Upper lobe of right lung (tissue), 1 donor: ENCODE measurements around the gene LTBP2. TPM values are rescaled to one million over a fixed set of nuclear protein-coding genes. Genes with fewer than 3 reads are reported as not detected.
A peak's percentile ranks its signal among the peaks of the same experiment; 100 is the strongest.

ENCODE experiments used
- ATAC-seq: fragments of 200-7000 bp; cut with Tn5 transposase; one replicate; pipeline ENCODE4 v1.9.1; 2020; ENCODE audit warnings: mild to moderate bottlenecking, moderate library complexity
- DNase-seq: peaks from one replicate; pipeline ENCODE4 v3.0.0-alpha.2; 2020
- H3K27ac ChIP-seq: fragments of 200-600 bp; one replicate; pipeline ENCODE4 v1.8.0; 2022
- H3K27me3 ChIP-seq: fragments of 200-600 bp; one replicate; pipeline ENCODE4 v1.8.0; 2022; ENCODE audit warnings: mild to moderate bottlenecking
- H3K36me3 ChIP-seq: fragments of 200-600 bp; one replicate; pipeline ENCODE4 v1.8.0; 2022
- H3K4me1 ChIP-seq: fragments of 200-600 bp; one replicate; pipeline ENCODE4 v1.8.0; 2022
- H3K4me3 ChIP-seq: fragments of 200-600 bp; one replicate; pipeline ENCODE4 v1.8.0; 2022; ENCODE audit warnings: mild to moderate bottlenecking
- H3K9me3 ChIP-seq: fragments of 200-600 bp; one replicate; pipeline ENCODE4 v1.8.0; 2022
- CTCF ChIP-seq: fragments of 200-600 bp; IDR thresholded peaks from one replicate; pipeline ENCODE4 v1.8.0; 2022; ENCODE audit warnings: antibody characterized with exemption
- intact Hi-C: fragments of 100-400 bp; cut with DNase I; formaldehyde crosslinking; loops from one replicate; pipeline ENCODE4 v1.11.0; 2022
- total RNA-seq: library from RNA; stranded (reverse); fragmentation: NEBNext Ultra II Directional; extraction: Animal tissue kit (Norgen Biotek cat#: 25700); gene quantifications from one replicate; pipeline ENCODE4 v1.2.1, GENCODE V29; 2021
- donor health status: DM: no; HTN: yes; CAD: no; lungs with severe emphysema.

LTBP2 gene
- total RNA-seq, 1 donor from 2014 or later = 117 TPM

- DNase-seq = no peak
- no peak for ATAC-seq
- H3K4me1 ChIP-seq = peaks cover 51% of the 10 kb centered on the region
- no peak for TF ChIP-seq CTCF
- intact Hi-C loops = no loop called here
- no peak overlapping the region for H3K4me3 ChIP-seq
- no peak overlapping the region for H3K27ac ChIP-seq
- H3K36me3 ChIP-seq = no peaks in the 10 kb centered on the region
- no peaks in the 10 kb centered on the region for H3K9me3 ChIP-seq
- H3K27me3 ChIP-seq = no peaks in the 10 kb centered on the region
Observed at GRCh38 chr14:74620923-74621322, 8.9 kb upstream of the LTBP2 start.

GRCh38 chr14:74620497-74620921, 8.5 kb upstream of the LTBP2 start:
- DNase-seq = no peak
- no peak overlapping the region for H3K27ac ChIP-seq
- TF ChIP-seq CTCF = no peak
- no peaks in the 10 kb centered on the region for H3K36me3 ChIP-seq
- no peak for ATAC-seq
- no peaks in the 10 kb centered on the region for H3K9me3 ChIP-seq
- intact Hi-C loops = no loop called here
- H3K4me1 ChIP-seq = peaks cover 51% of the 10 kb centered on the region
- no peaks in the 10 kb centered on the region for H3K27me3 ChIP-seq
- H3K4me3 ChIP-seq = no peak overlapping the region

GRCh38 chr14:74619672-74620131, 7.7 kb upstream of the LTBP2 start:
- ATAC-seq (peak; percentile 60), DNase-seq (peak; percentile 68)
- peak overlapping the region; percentile 47 for H3K27ac ChIP-seq
- intact Hi-C loops = no loop called here
- TF ChIP-seq CTCF = no peak
- H3K27me3 ChIP-seq = no peaks in the 10 kb centered on the region
- no peak overlapping the region for H3K4me3 ChIP-seq
- no peaks in the 10 kb centered on the region for H3K9me3 ChIP-seq
- peaks cover 51% of the 10 kb centered on the region for H3K4me1 ChIP-seq
- no peaks in the 10 kb centered on the region for H3K36me3 ChIP-seq

- intact Hi-C loops = no loop called here
- Histone ChIP-seq H3K36me3 (no peaks in the 10 kb centered on the region), H3K27ac (peak overlapping the region; percentile 47), H3K9me3 (no peaks in the 10 kb centered on the region), H3K4me3 (no peak overlapping the region), H3K4me1 (peaks cover 51% of the 10 kb centered on the region), H3K27me3 (no peaks in the 10 kb centered on the region)
- TF ChIP-seq CTCF = no peak
- DNase-seq = no peak
- peak; percentile 62 for ATAC-seq
Observed at GRCh38 chr14:74618078-74618952, 6.3 kb upstream of the LTBP2 start.

- no peak for TF ChIP-seq CTCF
- ATAC-seq (no peak), DNase-seq (no peak)
- Histone ChIP-seq H3K27me3 (no peaks in the 10 kb centered on the region), H3K9me3 (no peaks in the 10 kb centered on the region), H3K27ac (no peak overlapping the region), H3K4me3 (no peak overlapping the region), H3K4me1 (peaks cover 51% of the 10 kb centered on the region), H3K36me3 (no peaks in the 10 kb centered on the region)
- intact Hi-C loops = no loop called here
Observed at GRCh38 chr14:74616996-74617700, 5.1 kb upstream of the LTBP2 start.
